H9 (cell line): Measurements from ENCODE around the gene CMTM8. TPM values are rescaled to one million over a fixed set of nuclear protein-coding genes. Genes with fewer than 3 reads are reported as not detected.

ENCODE experiments used
- DNase-seq: peaks from one replicate; pipeline ENCODE4 v3.0.0-alpha.2; 2017
- H2AFZ ChIP-seq: one replicate; pipeline ENCODE4 v1.6.1; 2013; ENCODE audit warnings: mild to moderate bottlenecking, low read length, control low read depth, moderate library complexity
- H2AK5ac ChIP-seq: 2 replicates; pipeline ENCODE4 v1.6.1; 2013; ENCODE audit warnings: low read length, control low read depth, mixed read lengths; ENCODE audit not compliant: insufficient read length
- H2BK120ac ChIP-seq: one replicate; pipeline ENCODE4 v1.6.1; 2013; ENCODE audit warnings: low read depth, mild to moderate bottlenecking, low read length, control low read depth, inconsistent platforms; ENCODE audit not compliant: poor library complexity, severe bottlenecking
- H2BK12ac ChIP-seq: 2 replicates; pipeline ENCODE4 v1.6.1; 2013; ENCODE audit warnings: low read length, control low read depth, mixed read lengths, low read depth; ENCODE audit not compliant: insufficient read length
- H2BK15ac ChIP-seq: 2 replicates; pipeline ENCODE4 v1.6.1; 2013; ENCODE audit warnings: low read depth, low read length, control low read depth
- H2BK20ac ChIP-seq: one replicate; pipeline ENCODE4 v1.6.1; 2013; ENCODE audit warnings: low read depth, mild to moderate bottlenecking, low read length, control low read depth, inconsistent platforms; ENCODE audit not compliant: poor library complexity, severe bottlenecking
- H2BK5ac ChIP-seq: 2 replicates; pipeline ENCODE4 v1.6.1; 2013; ENCODE audit warnings: low read length, control low read depth, mixed read lengths; ENCODE audit not compliant: insufficient read length
- H3K14ac ChIP-seq: 2 replicates; pipeline ENCODE4 v1.6.1; 2013; ENCODE audit warnings: low read length, control low read depth; ENCODE audit not compliant: insufficient read depth
- H3K18ac ChIP-seq: 2 replicates; pipeline ENCODE4 v1.6.1; 2013; ENCODE audit warnings: low read depth, mild to moderate bottlenecking, mixed read lengths, low read length, control low read depth; ENCODE audit not compliant: insufficient read length
- H3K23ac ChIP-seq: 2 replicates; pipeline ENCODE4 v1.6.1; 2013; ENCODE audit warnings: low read length, control low read depth, mixed read lengths, low read depth; ENCODE audit not compliant: insufficient read length
- H3K23me2 ChIP-seq: 2 replicates; pipeline ENCODE4 v1.6.1; 2013; ENCODE audit warnings: low read depth, mild to moderate bottlenecking, mixed read lengths, low read length, control low read depth; ENCODE audit not compliant: insufficient read length, poor library complexity, severe bottlenecking
- H3K27ac ChIP-seq: 2 replicates; pipeline ENCODE4 v1.5.1; 2013; ENCODE audit warnings: low read length, control low read depth, mixed read lengths, low read depth; ENCODE audit not compliant: insufficient read length
- H3K27me3 ChIP-seq: 2 replicates; pipeline ENCODE4 v1.6.1; 2013; ENCODE audit warnings: low read length, control low read depth, inconsistent platforms; ENCODE audit not compliant: insufficient read depth
- H3K4ac ChIP-seq: 2 replicates; pipeline ENCODE4 v1.6.1; 2013; ENCODE audit warnings: low read depth, mild to moderate bottlenecking, control low read depth, inconsistent platforms, low read length, moderate library complexity
- H3K4me1 ChIP-seq: 2 replicates; pipeline ENCODE4 v1.6.1; 2013; ENCODE audit warnings: low read length, control low read depth, inconsistent platforms; ENCODE audit not compliant: insufficient read depth
- H3K4me2 ChIP-seq: 2 replicates; pipeline ENCODE4 v1.6.1; 2013; ENCODE audit warnings: low read length, control low read depth, mixed read lengths; ENCODE audit not compliant: insufficient read length, insufficient read depth
- H3K56ac ChIP-seq: 2 replicates; pipeline ENCODE4 v1.6.1; 2013; ENCODE audit warnings: low read depth, mild to moderate bottlenecking, mixed read lengths, low read length, control low read depth; ENCODE audit not compliant: insufficient read length
- H3K79me1 ChIP-seq: 2 replicates; pipeline ENCODE4 v1.6.1; 2013; ENCODE audit warnings: low read depth, mild to moderate bottlenecking, moderate library complexity, low read length, control low read depth, inconsistent platforms; ENCODE audit not compliant: insufficient read depth, poor library complexity, severe bottlenecking
- H3K79me2 ChIP-seq: 2 replicates; pipeline ENCODE4 v1.6.1; 2013; ENCODE audit warnings: low read length, control low read depth, inconsistent platforms; ENCODE audit not compliant: insufficient read depth
- H3K9ac ChIP-seq: 2 replicates; pipeline ENCODE4 v1.6.1; 2013; ENCODE audit warnings: low read length, control low read depth, mixed read lengths; ENCODE audit not compliant: insufficient read length; ENCODE audit errors: extremely low read depth
- H3K9me3 ChIP-seq: one replicate; pipeline ENCODE4 v1.6.1; 2013; ENCODE audit warnings: low read depth, low read length, inconsistent platforms; ENCODE audit not compliant: control insufficient read depth
- H3T11ph ChIP-seq: one replicate; pipeline ENCODE4 v1.6.1; 2013; ENCODE audit warnings: mild to moderate bottlenecking, low read length, control low read depth, inconsistent platforms
- H4K20me1 ChIP-seq: one replicate; pipeline ENCODE4 v1.6.1; 2013; ENCODE audit not compliant: control insufficient read depth, insufficient read length, insufficient read depth
- H4K5ac ChIP-seq: 2 replicates; pipeline ENCODE4 v1.6.1; 2013; ENCODE audit warnings: low read depth, mild to moderate bottlenecking, mixed read lengths, low read length, control low read depth; ENCODE audit not compliant: insufficient read length
- H4K8ac ChIP-seq: replicated peaks from 2 replicates; pipeline ENCODE4 v1.6.1; 2013; ENCODE audit warnings: low read length, control low read depth, mixed read lengths, low read depth; ENCODE audit not compliant: insufficient read length
- H4K91ac ChIP-seq: 2 replicates; pipeline ENCODE4 v1.6.1; 2013; ENCODE audit warnings: low read depth, mild to moderate bottlenecking, moderate library complexity, mixed read lengths, low read length, control low read depth; ENCODE audit not compliant: insufficient read length
- H3K27ac Mint-ChIP-seq, 3 experiments: 2 replicates in 2 of 3; 3 replicates in 1 of 3; pipeline ENCODE4 v1.8.0; 2020 to 2021; ENCODE audit warnings: mixed read lengths in 3 of 3, mild to moderate bottlenecking in 1 of 3, moderate library complexity in 1 of 3
- H3K27me3 Mint-ChIP-seq: 2 replicates; pipeline ENCODE4 v1.8.0; 2021; ENCODE audit warnings: low read depth, mild to moderate bottlenecking, moderate library complexity, mixed read lengths
- H3K36me3 Mint-ChIP-seq, 3 experiments: 2 replicates in 2 of 3; 3 replicates in 1 of 3; pipeline ENCODE4 v1.8.0; 2020 to 2021; ENCODE audit warnings: low read depth in 3 of 3, mixed read lengths in 3 of 3; ENCODE audit not compliant: insufficient read depth in 1 of 3
- H3K4me1 Mint-ChIP-seq, 2 experiments: 2 replicates each; pipeline ENCODE4 v1.8.0; 2020; ENCODE audit warnings: mixed read lengths in 2 of 2
- H3K4me3 Mint-ChIP-seq, 2 experiments: 2 replicates in 1 of 2; 3 replicates in 1 of 2; pipeline ENCODE4 v1.8.0; 2020 to 2021; ENCODE audit warnings: mild to moderate bottlenecking in 2 of 2, mixed read lengths in 2 of 2, moderate library complexity in 1 of 2
- H3K9me3 Mint-ChIP-seq, 2 experiments: 2 replicates in 1 of 2; 3 replicates in 1 of 2; pipeline ENCODE4 v1.8.0; 2020; ENCODE audit warnings: mild to moderate bottlenecking in 2 of 2, mixed read lengths in 2 of 2, moderate library complexity in 1 of 2
- CTCF ChIP-seq: fragments of 200-600 bp; sonication (generic); conservative IDR thresholded peaks from 3 replicates; pipeline ENCODE4 v1.8.0; 2021; ENCODE audit warnings: antibody characterized with exemption, mild to moderate bottlenecking
- WGBS: extraction: QIAGEN DNeasy Blood & Tissue Kit; methylation state at CpG from one replicate; pipeline ENCODE4 v1.1.7; 2013; ENCODE audit warnings: missing lambda C conversion rate, low lambda C conversion rate, mixed read lengths; ENCODE audit not compliant: insufficient read length; ENCODE audit errors: extremely low coverage; 5-methylcytosine and 5-hydroxymethylcytosine counted together
- total RNA-seq: library from RNA; stranded (reverse); gene quantifications from 2 replicates; pipeline ENCODE4 v1.2.1, GENCODE V29; 2021

Gene CMTM8
- total RNA-seq, 1 experiment from 2014 or later: 4.0 TPM

GRCh38 chr3:32256206-32256605, 17.7 kb downstream of the CMTM8 start:
- H3K23me2 ChIP-seq: no peaks in the 10 kb centered on the region
- no peaks in the 10 kb centered on the region for H3K27me3 ChIP-seq
- H2BK15ac ChIP-seq: no peak overlapping the region
- DNase-seq: no peak
- H4K5ac ChIP-seq: no peak overlapping the region
- H3K9me3 Mint-ChIP-seq: peaks cover 14 to 16% of the 10 kb centered on the region in 2 experiments
- H2BK12ac ChIP-seq: no peak overlapping the region
- H4K8ac ChIP-seq: no peak overlapping the region
- H3K27ac ChIP-seq: no peak overlapping the region
- no peak overlapping the region for H2BK120ac ChIP-seq
- H3K4me1 ChIP-seq: no peaks in the 10 kb centered on the region
- no peak overlapping the region for H2AFZ ChIP-seq
- no peak overlapping the region for H3K56ac ChIP-seq
- no peak overlapping the region for H3K4me3 Mint-ChIP-seq
- no peak overlapping the region for H4K91ac ChIP-seq
- no peaks in the 10 kb centered on the region for H3K4me1 Mint-ChIP-seq
- H3K4ac ChIP-seq: no peak overlapping the region
- H3K4me2 ChIP-seq: no peak overlapping the region
- H3K79me1 ChIP-seq: no peaks in the 10 kb centered on the region
- H3K23ac ChIP-seq: no peak overlapping the region
- no peaks in the 10 kb centered on the region for H4K20me1 ChIP-seq
- no peak overlapping the region for H3K9ac ChIP-seq
- no peak overlapping the region for H2BK5ac ChIP-seq
- no peaks in the 10 kb centered on the region; the same call in 1 of the 2 replicates for H3K79me2 ChIP-seq
- no peak overlapping the region for H3K18ac ChIP-seq
- H3K27ac Mint-ChIP-seq: no peak overlapping the region
- H2BK20ac ChIP-seq: no peak overlapping the region
- peaks cover 9 to 29% (median 9%) of the 10 kb centered on the region in 3 experiments for H3K36me3 Mint-ChIP-seq
- H3K9me3 ChIP-seq: no peaks in the 10 kb centered on the region
- WGBS: no CpG with 5 or more reads among the region's 3 CpGs
- H3K27me3 Mint-ChIP-seq: no peaks in the 10 kb centered on the region
- no peak overlapping the region for H3T11ph ChIP-seq
- no peak for TF ChIP-seq CTCF
- H2AK5ac ChIP-seq: no peak overlapping the region
- no peak overlapping the region for H3K14ac ChIP-seq
